GM19467 (cell line): Measurements from ENCODE around the gene PRPSAP2.
A peak's percentile ranks its signal among the peaks of the same experiment; 100 is the strongest.
"Not testable (repeated sequence)": the region's sequence is repeated elsewhere in the genome, so short reads cannot be mapped to it uniquely, and the experiment has no call there.

ENCODE experiments used
- ATAC-seq: cut with Tn5 transposase; IDR thresholded peaks from one replicate; pipeline ENCODE4 v1.9.1; 2021; ENCODE audit warnings: mild to moderate bottlenecking, moderate library complexity; ENCODE audit not compliant: unreplicated experiment

Gene PRPSAP2

DNA sequence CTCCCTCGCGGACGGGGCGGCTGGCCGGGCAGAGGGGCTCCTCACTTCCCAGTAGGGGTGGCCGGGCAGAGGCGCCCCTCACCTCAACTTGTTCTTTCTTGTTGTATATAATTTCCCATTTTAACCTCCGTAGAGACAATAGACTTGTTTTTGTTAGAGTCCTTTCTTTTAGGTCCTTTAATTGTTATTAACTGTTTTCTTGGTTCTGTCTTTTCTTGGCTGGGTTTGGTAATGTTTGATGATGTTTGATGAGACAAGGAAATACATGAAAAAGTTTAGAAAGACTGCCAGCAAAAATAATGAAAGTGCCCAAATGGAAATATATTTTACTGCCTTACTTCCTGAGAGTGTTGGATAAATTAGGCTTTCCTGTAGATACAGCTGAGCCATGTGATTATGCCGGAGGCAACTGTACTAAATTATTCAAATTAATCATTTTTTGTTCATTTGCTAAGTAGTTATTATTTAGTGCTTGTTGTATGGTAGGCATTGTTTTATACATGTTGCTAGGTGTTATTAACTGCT, 30.9 kb downstream of the PRPSAP2 start:
- ATAC-seq = no peak

- no peak for ATAC-seq
These were observed 31.7 kb downstream of the PRPSAP2 start for GRCh38 chr17:18889658-18890057.

DNA sequence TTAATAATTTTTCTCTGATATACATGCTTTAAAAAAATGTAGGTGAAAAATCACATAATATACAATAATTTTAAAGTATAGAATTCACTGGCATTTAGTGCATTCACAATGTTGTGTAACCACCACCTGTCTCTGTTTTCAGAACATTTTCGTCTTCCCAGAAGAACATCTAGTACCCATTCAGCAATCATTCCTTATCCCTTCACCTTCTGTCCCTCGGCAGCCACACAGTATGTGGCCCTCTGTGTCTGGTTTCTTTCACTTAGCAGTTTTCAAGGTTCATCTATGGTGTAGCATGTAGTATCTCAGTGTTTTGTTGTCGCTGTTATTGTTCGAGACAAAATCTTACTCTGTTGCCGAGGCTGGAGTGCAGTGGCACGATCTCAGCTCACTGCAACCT, 33.6 kb downstream of the PRPSAP2 start:
- no peak for ATAC-seq

GRCh38 chr17:18896146-18896545, 38.2 kb downstream of the PRPSAP2 start:
- no peak for ATAC-seq

GRCh38 chr17:18896947-18897346, 39.0 kb downstream of the PRPSAP2 start:
- ATAC-seq = no peak

DNA sequence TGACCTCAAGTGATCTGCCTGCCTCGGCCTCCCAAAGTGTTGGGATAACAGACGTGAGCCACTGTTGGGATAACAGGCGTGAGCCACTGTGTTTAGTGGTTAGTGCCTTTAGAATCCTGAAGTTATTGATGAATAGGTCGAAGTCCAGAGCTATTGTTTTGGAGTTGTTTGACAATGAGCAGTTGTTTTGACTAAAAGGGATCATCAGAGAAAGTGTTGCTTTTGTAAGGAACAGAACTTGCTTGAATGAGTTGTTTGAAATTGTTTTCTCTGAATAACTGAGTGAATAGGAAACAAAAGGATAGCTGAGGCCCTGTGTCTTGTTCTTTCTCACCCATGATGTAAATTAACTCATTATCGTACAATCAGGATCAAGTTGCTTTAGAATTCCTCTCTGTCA, 46.6 kb downstream of the PRPSAP2 start:
- ATAC-seq = no peak

- ATAC-seq = no peak
These were observed 47.3 kb downstream of the PRPSAP2 start for GRCh38 chr17:18905226-18905625.

GRCh38 chr17:18910326-18910725, 52.4 kb downstream of the PRPSAP2 start:
- ATAC-seq = no peak

DNA sequence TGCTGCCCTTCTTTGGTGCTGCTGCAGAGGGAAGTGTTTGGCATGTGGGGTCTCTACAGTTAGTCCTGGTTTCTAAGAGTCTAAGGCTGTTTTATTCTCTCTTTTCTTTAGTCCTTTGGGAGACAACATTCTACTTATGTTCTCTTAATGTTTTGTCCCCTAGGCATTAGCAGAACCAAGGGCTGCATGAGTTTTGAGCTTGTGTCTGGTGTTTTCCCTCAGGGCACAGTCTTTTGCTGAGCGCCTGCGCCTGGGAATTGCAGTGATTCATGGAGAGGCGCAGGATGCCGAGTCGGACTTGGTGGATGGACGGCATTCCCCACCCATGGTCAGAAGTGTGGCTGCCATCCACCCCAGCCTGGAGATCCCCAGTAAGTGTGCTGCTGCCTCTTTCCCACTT, 53.0 kb downstream of the PRPSAP2 start:
- ATAC-seq = no peak

- ATAC-seq = no peak
These were observed 59.0 kb downstream of the PRPSAP2 start for GRCh38 chr17:18916816-18917500.

GRCh38 chr17:18917506-18918032, 59.6 kb downstream of the PRPSAP2 start:
- no peak for ATAC-seq

DNA sequence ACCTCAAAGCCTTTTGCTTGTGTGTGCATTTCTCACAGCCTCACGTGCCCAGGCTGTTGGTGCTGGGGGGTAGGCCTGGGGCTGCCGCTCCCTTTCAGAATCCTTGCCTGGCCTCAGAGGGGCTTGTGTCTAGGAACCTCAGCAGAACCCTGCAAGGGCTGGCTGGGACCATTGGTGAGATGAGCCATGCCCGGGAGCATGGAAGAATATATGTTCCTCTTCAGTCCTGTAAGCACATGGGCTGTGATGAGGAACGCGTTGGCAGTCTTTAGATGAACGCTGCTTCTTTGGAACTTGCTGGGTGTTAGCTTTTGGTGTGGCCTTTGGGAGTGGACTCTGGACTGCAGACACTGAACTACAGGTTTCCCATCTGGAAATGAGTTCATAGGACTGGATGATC, 62.0 kb downstream of the PRPSAP2 start:
- no peak for ATAC-seq

- ATAC-seq = no peak
These were observed 63.0 kb downstream of the PRPSAP2 start for GRCh38 chr17:18920911-18921441.

GRCh38 chr17:18921485-18921884, 63.6 kb downstream of the PRPSAP2 start:
- no peak for ATAC-seq

DNA sequence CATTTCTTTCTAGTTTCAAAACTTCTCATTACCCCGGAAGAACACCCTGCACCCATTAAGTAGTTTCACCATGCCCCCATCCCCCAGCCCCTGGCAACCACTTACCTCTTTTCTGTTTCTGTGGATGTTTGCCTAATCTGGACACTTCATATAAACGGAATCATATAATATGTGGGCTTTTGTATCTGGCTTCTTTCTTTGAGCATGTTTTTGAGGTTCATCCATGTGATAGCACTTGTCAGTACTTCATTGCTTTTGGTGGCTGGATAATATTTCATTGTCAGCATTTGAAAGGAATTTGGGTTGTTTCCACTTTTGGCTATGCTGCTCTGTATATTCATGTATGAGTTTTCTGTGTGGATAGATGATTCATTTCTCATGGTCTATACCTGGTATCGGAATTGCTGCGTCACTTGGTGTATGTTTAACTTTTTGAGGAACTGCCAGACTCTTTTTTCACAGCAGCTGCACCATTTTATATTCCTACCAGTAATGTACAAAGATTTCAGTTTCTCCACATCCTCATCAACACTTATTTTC, 64.1 kb downstream of the PRPSAP2 start:
- peak; percentile 57 for ATAC-seq

DNA sequence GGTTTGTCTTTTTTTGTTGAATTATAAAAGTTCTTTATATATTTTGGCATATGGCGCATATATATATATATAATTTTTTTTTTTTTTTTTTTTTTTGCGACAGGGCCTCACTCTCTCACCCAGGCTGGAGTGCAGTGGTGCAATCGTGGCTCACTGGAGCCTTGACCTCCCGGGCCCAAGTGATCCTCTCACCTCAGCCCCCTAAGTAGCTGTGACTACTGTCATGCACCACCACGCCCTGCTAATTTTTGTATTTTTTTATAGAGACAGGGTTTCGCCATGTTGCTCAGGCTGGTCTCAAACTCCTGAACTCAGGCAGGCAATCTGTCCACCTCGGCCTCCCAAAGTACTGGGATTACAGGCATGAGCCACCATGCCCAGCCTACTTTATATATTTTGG, 64.7 kb downstream of the PRPSAP2 start:
- ATAC-seq = not testable (repeated sequence)

- ATAC-seq = no peak
These were observed 67.3 kb downstream of the PRPSAP2 start for GRCh38 chr17:18925187-18925586.

GRCh38 chr17:18928628-18929125, 70.7 kb downstream of the PRPSAP2 start:
- no peak for ATAC-seq

DNA sequence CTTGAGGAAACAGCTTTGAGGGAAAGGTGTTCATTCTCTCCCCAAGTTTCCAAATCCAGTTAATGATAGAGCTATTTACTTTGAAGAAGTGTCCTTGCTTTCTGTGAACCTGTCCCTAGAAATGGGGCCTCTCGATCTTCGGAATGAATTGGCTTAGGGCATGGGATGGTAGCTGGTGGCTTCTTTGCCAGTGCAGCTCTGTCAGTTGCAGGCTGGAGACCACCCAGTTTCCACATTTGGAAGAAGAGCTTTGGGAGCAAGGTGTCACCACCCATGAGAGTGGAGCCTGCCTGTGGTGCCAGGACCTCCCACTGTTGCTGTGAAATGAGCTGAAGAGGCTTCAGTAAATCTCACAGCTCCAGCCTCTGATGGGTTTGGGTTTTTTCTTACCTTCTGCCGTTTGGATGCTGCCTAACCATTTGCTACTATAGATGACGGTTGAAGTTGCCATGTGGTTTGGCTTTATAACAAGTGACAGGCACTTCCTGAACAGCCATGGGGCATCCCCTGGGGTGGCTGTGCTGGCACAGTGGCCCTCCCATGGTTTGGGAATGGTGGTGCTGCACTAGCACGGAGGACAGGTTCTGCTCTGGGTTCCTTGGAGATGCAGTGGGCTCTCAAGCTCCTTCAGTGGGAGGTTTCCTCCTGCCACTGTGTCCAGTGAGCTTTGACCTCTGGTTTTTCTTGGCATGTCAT, 74.6 kb downstream of the PRPSAP2 start:
- ATAC-seq = no peak

GRCh38 chr17:18933102-18934058, 75.4 kb downstream of the PRPSAP2 start:
- ATAC-seq = no peak
